ENCODE measurements around the gene SOX5.

The SOX5 gene

DNA sequence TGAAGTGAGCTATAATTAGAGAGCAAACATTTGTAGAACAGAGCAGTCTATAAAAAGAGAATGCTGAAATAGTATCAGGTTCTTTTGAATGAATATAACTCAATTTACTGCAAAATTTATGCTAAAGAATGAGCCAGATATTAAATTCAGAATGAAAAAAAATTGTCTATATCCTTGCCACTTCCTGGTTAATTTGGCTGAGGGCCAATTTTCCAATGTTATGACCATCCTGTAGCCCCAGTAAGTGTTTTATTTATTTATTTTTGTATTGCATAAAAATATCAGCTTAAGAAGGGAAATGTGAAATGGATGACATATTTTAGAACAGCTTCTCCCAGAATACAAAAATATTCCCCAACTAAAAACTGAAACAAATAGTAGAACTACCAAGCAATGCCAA, 263.4 kb downstream of the SOX5 start:
- DNase-seq (ENCODE audit: low spot score) = peak; percentile 1

- no peak for DNase-seq (ENCODE audit: low spot score)
Measured at GRCh38 chr12:23684121-23684520, 265.3 kb downstream of the SOX5 start.

- no peak for DNase-seq (ENCODE audit: low spot score)
Measured at GRCh38 chr12:23681237-23681636, 268.2 kb downstream of the SOX5 start.

DNA sequence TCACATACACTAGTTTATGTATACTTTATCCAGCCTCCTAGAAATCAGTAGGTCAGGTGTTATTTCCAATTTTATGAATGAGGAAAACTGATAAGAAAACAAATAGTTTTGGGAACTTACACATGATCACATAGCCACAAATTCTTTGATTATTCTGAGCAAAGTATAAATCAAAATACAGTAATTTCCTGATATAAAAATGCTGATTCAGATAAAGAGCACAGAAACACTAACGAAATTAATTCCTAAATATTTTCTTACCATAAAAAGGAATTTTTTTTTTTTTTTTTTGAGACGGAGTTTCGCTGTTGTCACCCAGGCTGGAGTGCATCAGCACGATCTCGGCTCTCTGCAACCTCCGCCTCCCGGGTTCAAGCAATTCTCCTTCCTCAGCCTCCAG, 275.4 kb downstream of the SOX5 start:
- no peak for DNase-seq (ENCODE audit: low spot score)

DNA sequence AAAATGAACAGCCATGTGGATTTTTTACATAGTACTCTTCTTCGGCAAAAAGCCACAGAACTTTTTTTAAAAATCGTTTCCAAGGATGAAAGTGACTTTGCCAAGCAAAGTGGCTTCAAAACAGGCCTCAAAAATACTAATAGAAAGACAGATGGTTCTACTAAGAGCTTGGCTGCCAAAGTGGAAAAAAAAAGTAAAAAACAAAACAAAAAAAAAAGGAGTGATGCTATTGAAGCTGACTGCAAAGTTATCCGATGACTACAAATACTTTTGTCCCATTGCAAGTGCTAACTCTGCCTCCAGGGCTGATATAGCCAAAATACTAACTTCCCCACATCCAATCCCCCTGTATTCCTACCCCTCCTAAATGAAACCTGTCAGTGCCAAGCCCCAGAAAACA, 277.6 kb downstream of the SOX5 start:
- DNase-seq (ENCODE audit: low spot score) = peak; percentile 3

- DNase-seq (ENCODE audit: low spot score) = no peak
Measured at GRCh38 chr12:23670684-23671083, 278.8 kb downstream of the SOX5 start.

- no peak for DNase-seq (ENCODE audit: low spot score)
Measured at GRCh38 chr12:23669691-23670090, 279.8 kb downstream of the SOX5 start.

DNA sequence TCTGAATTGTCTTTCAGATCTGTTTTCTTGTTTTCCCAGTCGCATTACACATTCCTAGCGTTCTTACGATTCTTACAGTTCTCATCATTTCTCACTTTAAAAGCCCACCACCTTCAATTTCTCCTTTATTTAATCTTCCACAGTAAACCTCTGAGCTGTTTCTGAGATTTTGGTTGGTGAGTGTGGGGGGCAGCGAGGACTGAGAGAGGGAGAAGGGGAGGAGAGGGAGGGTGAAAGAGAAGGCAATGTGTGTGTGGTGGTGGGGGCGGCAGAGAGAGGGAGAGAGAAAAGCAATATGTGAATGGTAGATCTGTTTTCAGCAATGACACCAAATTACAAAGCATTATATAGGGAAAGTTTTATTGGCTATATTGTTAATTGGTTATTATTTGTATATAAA, 282.6 kb downstream of the SOX5 start:
- no peak for DNase-seq (ENCODE audit: low spot score)

DNA sequence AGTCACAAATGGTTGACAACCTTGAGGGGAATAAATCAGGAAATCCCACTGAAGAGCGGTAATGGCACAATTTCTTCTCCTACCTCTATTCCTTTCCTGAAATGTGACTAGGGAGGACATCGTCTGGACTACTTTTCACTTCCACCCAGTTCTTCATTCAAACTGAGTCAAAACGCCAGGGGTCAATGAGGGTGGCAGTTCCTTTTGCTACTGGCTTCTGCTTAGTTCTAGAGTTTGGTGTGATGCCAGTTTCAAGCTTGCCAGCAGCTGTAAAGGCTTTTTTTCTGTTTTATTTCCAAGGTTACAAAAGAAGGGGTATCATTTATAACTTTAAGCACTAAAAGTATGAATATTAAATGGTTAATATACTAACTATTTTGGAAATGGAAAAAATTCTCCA, 286.5 kb downstream of the SOX5 start:
- DNase-seq (ENCODE audit: low spot score) = no peak

- no peak for DNase-seq (ENCODE audit: low spot score)
Measured at GRCh38 chr12:23659131-23659530, 290.3 kb downstream of the SOX5 start.

- DNase-seq (ENCODE audit: low spot score) = no peak
Measured at GRCh38 chr12:23657598-23657997, 291.9 kb downstream of the SOX5 start.

DNA sequence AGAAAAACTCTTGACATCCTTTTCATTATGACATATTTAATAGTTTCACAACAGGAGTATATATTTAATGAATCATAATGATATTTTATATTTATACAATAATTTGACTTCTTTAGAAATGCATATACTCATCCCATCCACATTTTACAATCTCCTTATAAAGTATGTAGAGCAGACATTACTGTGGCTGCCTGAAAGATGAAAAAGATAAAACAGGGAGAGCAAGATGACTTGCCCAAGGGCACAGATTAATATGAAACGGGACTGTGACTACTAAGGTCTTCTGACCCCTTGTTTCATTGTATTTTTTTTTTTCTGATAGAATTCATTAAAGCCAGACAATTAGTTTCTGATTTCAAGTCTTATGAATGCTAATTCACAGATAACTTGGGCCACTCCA, 293.6 kb downstream of the SOX5 start:
- DNase-seq (ENCODE audit: low spot score) = no peak

DNA sequence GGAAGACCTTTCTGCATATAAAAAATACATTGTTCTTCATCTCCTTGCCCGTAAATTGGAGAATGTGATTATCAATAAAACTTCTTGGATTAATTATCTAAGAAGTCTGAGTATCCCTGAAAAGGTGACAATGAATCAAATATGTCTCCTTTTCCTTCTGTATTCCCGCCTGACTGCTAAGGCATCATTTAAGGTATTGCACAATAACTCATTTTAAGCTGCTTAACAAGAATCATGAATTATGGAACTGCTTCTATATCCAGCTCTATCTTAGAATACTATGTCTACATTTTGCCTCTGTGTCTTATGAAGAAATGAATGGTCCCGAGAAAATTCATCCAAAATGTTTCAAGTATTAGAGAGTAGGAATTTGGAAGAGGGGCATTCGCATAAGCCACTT, 294.4 kb downstream of the SOX5 start:
- no peak for DNase-seq (ENCODE audit: low spot score)

GRCh38 chr12:23648546-23648945, 300.9 kb downstream of the SOX5 start:
- DNase-seq (ENCODE audit: low spot score) = no peak

- no peak for DNase-seq (ENCODE audit: low spot score)
Measured at GRCh38 chr12:23640754-23641153, 308.7 kb downstream of the SOX5 start.

- DNase-seq (ENCODE audit: low spot score) = no peak
Measured at GRCh38 chr12:23634344-23634743, 315.1 kb downstream of the SOX5 start.

DNA sequence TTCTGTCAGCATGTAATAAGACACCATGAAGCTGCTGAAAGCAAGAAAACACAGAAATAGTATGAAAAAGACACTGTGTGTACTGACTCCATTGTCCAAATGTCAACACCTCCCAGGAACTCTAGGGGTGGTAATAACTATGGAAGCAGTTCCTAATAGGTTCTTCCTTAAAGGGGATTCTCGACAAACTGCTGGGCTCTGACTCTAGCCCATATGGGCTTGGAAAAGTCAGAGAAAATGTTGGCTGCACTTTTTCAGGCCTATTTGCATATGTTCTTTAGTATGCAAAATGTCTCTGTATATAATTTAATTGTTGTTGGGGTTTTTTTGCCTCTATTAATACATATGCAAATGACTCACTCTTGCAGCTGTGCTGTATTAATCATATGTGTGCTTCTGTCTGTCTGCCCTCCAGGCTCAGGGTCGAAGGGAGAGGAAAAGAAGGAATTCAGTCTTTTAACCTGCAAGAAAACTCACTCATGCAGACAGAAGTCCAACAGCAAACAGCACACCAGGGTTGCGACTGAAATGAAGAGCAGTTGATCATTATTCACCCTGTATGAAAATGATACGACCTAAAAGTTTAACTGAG, 317.6 kb downstream of the SOX5 start:
- DNase-seq (ENCODE audit: low spot score) = no peak

DNA sequence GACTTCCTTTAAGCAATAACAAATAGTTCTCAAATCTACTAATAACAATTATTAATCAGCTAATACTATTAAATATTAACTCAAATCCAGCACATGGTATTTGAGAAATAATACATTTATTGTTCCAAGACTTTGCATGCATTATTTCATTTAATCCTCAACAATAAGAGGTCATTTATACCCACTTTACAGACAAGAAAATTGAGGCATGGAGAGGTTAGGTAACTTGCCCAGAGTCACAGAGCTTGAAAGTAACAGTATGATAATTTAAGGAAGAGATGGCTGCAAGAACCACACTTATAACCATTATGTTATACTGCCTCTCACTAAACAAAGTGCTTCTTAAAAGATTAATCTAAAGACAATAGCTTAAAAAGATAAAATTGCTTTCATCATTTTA, 318.9 kb downstream of the SOX5 start:
- DNase-seq (ENCODE audit: low spot score) = no peak

GRCh38 chr12:23628806-23629205, 320.7 kb downstream of the SOX5 start:
- no peak for DNase-seq (ENCODE audit: low spot score)

DNA sequence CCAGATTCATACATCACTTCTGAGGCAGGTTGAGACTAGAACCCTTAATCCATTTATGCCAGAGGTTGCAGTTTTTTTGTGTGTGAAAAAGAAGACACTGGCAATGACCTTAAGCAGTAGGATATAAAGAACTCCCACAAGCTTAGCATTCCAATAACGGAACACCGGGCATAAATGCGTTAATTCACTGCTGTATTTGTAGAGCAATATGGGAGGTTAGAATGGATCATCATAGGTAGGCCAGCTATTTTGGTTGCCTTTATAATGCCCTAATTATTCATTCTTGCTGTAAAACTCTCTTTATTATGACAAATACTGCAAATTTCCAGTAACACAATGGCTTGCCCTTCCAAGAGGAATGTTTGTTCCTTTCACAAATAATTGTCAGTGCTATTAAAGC, 322.7 kb downstream of the SOX5 start:
- DNase-seq (ENCODE audit: low spot score) = no peak

- no peak for DNase-seq (ENCODE audit: low spot score)
Measured at GRCh38 chr12:23621900-23622299, 327.6 kb downstream of the SOX5 start.

- no peak for DNase-seq (ENCODE audit: low spot score)
Measured at GRCh38 chr12:23618718-23619117, 330.8 kb downstream of the SOX5 start.

- no peak for DNase-seq (ENCODE audit: low spot score)
Measured at GRCh38 chr12:23617749-23618148, 331.7 kb downstream of the SOX5 start.

GRCh38 chr12:23614280-23614679, 335.2 kb downstream of the SOX5 start:
- DNase-seq (ENCODE audit: low spot score) = no peak

- DNase-seq (ENCODE audit: low spot score) = no peak
Measured at GRCh38 chr12:23611320-23611719, 338.1 kb downstream of the SOX5 start.

Data from cerebellar cortex (tissue), 1 donor.